Naive B cell (primary cell): ENCODE data around the gene ALDH16A1. TPM values are rescaled to one million over a fixed set of nuclear protein-coding genes. Genes with fewer than 3 reads are reported as not detected.

Experiments used
- ATAC-seq, 2 donors: fragments of 150-1000 bp; cut with Tn5 transposase; 2 replicates each; pipeline ENCODE4 v1.10.0; 2021; ENCODE audit warnings: low read depth in 2 of 2, mild to moderate bottlenecking in 2 of 2, moderate library complexity in 2 of 2
- DNase-seq: peaks from one replicate; pipeline ENCODE4 v3.0.0; 2022
- H3K27ac Mint-ChIP-seq, 6 donors: one replicate each; pipeline ENCODE4 v1.8.0; 2020 to 2022; ENCODE audit warnings: mild to moderate bottlenecking in 6 of 6, mixed read lengths in 6 of 6, moderate library complexity in 5 of 6, inconsistent platforms in 2 of 6
- H3K27me3 Mint-ChIP-seq, 3 donors: one replicate each; pipeline ENCODE4 v1.8.0; 2021 to 2022; ENCODE audit warnings: mixed read lengths in 3 of 3, mild to moderate bottlenecking in 1 of 3
- H3K36me3 Mint-ChIP-seq, 2 donors: one replicate each; pipeline ENCODE4 v1.8.0; 2020 to 2022; ENCODE audit warnings: mixed read lengths in 2 of 2, inconsistent platforms in 1 of 2, mild to moderate bottlenecking in 1 of 2
- H3K4me1 Mint-ChIP-seq, 3 donors: one replicate each; pipeline ENCODE4 v1.8.0; 2020 to 2022; ENCODE audit warnings: mixed read lengths in 3 of 3, inconsistent platforms in 1 of 3, mild to moderate bottlenecking in 1 of 3, moderate library complexity in 1 of 3
- H3K4me3 Mint-ChIP-seq, 8 donors: one replicate each; pipeline ENCODE4 v1.8.0; 2020 to 2022; ENCODE audit warnings: mild to moderate bottlenecking in 8 of 8, mixed read lengths in 8 of 8, moderate library complexity in 8 of 8, inconsistent platforms in 2 of 8
- H3K9me3 Mint-ChIP-seq, 7 donors: one replicate each; pipeline ENCODE4 v1.8.0; 2020 to 2022; ENCODE audit warnings: mixed read lengths in 7 of 7, mild to moderate bottlenecking in 5 of 7, inconsistent platforms in 2 of 7, moderate library complexity in 1 of 7
- polyA plus RNA-seq, 6 donors: library from polyadenylated mRNA; unstranded; fragments of 300-500 nt; fragmentation: Illumina TruSeq; gene quantifications; one replicate each; pipeline ENCODE4 v1.2.3, GENCODE V29; 2021; ENCODE audit warnings: low read depth in 6 of 6

ALDH16A1 gene
- polyA plus RNA-seq, 6 donors from 2014 or later, result 54.2 to 103 (median 74.6) TPM

DNA sequence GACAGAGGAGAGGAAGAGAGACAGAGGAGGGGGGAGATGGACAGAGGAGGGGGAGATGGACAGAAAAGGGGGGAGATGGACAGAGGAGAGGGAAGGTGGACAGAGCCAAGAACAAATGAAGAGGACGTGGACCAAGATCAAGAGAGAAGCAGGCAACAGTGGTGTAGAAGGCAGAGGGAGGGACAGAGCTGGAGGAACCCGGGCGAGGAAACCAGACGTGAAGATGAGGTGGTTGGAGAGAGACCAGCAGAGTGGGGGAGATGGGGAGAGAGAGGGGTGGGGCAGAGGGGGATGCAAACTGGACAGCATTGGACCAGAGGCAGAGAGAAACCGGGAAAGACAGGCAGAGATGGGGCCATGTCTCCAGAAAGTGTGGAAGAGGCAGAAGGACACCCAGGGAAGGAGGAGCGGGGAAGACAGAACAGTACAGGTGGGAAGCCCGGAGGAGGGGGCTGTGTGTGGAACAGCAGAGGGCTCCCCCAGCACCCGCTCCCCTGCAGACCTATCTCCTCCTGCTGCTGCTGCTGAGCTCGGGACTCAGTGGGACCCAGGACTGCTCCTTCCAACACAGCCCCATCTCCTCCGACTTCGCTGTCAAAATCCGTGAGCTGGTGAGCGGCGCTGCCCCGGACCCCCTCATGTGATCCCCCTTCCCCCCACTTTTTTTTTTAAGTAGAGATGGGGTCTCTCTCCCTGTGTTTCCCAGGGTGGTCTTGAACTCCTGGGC is 22.3 kb downstream of the ALDH16A1 start:
- H3K27ac Mint-ChIP-seq, result peak overlapping the region; percentile 77 to 98 (median 92)
- H3K4me3 Mint-ChIP-seq, result peak overlapping the region; percentile 70 to 96 (median 87)
- peaks cover 33 to 49% (median 46%) of the 10 kb centered on the region in 3 donors for H3K4me1 Mint-ChIP-seq
- no peak for DNase-seq
- no peaks in the 10 kb centered on the region for H3K27me3 Mint-ChIP-seq
- H3K36me3 Mint-ChIP-seq, result no peaks in the 10 kb centered on the region
- peaks cover 0 to under 1% (median 0%) of the 10 kb centered on the region in 7 donors for H3K9me3 Mint-ChIP-seq
- ATAC-seq, result no peak

GRCh38 chr19:49475995-49476880 is 23.2 kb downstream of the ALDH16A1 start:
- DNase-seq (no peak), ATAC-seq (peak; percentile 17 to 30)
- Mint-ChIP-seq H3K4me1 (peaks cover 27 to 42% (median 38%) of the 10 kb centered on the region in 3 donors), H3K27me3 (no peaks in the 10 kb centered on the region), H3K9me3 (no peaks in the 10 kb centered on the region), H3K36me3 (no peaks in the 10 kb centered on the region), H3K4me3 (peak overlapping the region in 7 of 8 donors; percentile 45 to 90 (median 74)), H3K27ac (peak overlapping the region; percentile 44 to 98 (median 89))

DNA sequence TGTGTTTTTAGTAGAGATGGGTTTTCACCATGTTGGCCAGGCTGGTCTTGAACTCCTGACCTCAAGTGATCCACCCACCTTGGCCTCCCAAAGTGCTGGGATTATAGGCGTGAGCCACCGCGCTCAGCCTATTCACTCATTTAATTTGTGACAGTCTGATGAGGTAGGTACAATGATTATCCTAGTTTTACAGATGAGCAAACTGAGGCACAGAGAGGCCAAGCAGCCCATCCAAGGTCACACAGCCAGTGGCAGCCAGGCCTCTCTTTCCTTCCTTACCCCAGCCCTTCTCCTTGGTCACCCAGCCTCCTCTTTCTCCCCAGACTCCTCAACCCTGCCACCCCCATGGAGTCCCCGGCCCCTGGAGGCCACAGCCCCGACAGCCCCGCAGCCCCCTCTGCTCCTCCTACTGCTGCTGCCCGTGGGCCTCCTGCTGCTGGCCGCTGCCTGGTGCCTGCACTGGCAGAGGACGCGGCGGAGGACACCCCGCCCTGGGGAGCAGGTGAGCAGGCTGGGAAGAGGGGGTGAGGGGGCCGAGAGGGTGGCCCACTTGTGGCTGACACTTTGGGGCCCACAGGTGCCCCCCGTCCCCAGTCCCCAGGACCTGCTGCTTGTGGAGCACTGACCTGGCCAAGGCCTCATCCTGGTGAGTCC is 27.1 kb downstream of the ALDH16A1 start:
- H3K9me3 Mint-ChIP-seq, result no peaks in the 10 kb centered on the region
- H3K27ac Mint-ChIP-seq, result no peak overlapping the region
- H3K4me1 Mint-ChIP-seq, result peaks cover 11 to 20% (median 19%) of the 10 kb centered on the region in 3 donors
- no peaks in the 10 kb centered on the region for H3K27me3 Mint-ChIP-seq
- H3K4me3 Mint-ChIP-seq, result peak overlapping the region in 1 of 8 donors; percentile 35
- no peak for DNase-seq
- ATAC-seq, result no peak
- H3K36me3 Mint-ChIP-seq, result no peaks in the 10 kb centered on the region

DNA sequence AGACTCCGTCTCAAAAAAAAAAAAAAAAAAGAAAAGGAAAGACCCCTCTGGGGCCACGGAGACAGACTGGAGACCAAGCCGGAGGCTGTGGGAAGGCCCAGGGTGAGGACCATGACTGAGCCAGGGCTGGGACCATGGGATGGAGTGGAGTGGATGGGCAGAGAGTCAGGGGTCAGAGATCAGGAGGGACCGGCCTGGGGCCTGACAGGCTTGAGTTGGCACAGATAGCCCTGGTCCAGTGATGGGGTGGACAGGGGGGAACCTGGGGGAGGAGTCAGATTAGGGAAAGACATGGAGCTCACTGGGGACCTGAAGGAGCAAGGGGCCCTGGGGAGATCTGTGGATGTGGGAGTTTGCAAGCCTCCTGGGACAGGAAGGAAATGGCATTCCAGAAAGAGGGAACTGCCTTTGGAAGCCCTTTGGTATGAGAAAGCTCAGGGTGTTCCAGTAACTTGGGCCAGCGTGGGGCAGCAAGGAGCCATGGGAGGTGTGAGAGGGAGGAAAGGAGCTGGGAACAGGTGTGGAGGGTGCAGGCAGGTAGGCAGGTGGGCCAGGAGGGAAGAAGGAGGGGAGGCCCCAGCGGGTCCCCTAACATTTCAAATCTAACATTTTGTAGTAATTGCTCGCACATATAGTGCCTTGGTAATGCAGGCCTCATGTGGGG is 28.1 kb downstream of the ALDH16A1 start:
- H3K36me3 Mint-ChIP-seq, result no peaks in the 10 kb centered on the region
- no peaks in the 10 kb centered on the region for H3K9me3 Mint-ChIP-seq
- H3K4me3 Mint-ChIP-seq, result peak overlapping the region in 1 of 8 donors; percentile 58
- H3K4me1 Mint-ChIP-seq, result peaks cover 3 to 15% (median 10%) of the 10 kb centered on the region in 3 donors
- no peaks in the 10 kb centered on the region for H3K27me3 Mint-ChIP-seq
- no peak for ATAC-seq
- H3K27ac Mint-ChIP-seq, result peak overlapping the region in 2 of 6 donors; percentile 64 to 86
- DNase-seq, result no peak

GRCh38 chr19:49486232-49486631 is 33.2 kb downstream of the ALDH16A1 start:
- H3K36me3 Mint-ChIP-seq, result peaks cover 5 to 8% of the 10 kb centered on the region in 2 donors
- peak overlapping the region in 4 of 6 donors; percentile 80 to 95 (median 90) for H3K27ac Mint-ChIP-seq
- H3K4me1 Mint-ChIP-seq, result peaks cover 16 to 38% (median 37%) of the 10 kb centered on the region in 3 donors
- DNase-seq, result no peak
- ATAC-seq, result no peak
- H3K9me3 Mint-ChIP-seq, result no peaks in the 10 kb centered on the region
- H3K4me3 Mint-ChIP-seq, result peak overlapping the region in 3 of 8 donors; percentile 6 to 82 (median 64)
- H3K27me3 Mint-ChIP-seq, result no peaks in the 10 kb centered on the region

DNA sequence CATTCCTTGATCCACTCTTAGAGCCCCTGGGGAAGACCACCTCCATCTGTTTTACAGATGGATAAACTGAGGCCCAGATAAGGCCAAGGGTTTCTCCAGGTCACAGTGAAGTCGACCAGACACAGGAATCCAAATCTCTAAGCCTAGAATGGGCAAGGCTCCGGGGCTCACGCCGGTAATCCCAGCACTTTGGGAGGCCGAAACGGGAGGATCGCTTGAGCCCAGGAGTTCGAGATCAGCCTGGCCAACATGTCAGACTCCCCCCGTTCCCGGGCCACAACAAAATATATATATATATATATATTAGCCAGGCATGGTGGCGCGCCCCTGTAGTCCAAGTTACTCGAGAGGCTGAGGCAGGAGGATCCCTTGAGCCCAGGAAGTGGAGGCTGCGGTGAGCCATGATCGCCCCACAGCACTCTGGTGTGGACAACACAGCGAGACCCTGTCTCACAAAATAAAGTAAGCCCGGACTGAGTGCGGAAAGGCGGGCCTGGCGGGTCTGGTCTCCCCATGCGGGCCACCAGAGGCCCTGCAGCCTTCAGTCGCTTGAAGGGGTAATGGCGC is 33.8 kb downstream of the ALDH16A1 start:
- no peaks in the 10 kb centered on the region for H3K9me3 Mint-ChIP-seq
- no peaks in the 10 kb centered on the region for H3K27me3 Mint-ChIP-seq
- no peak for ATAC-seq
- peak overlapping the region; percentile 85 to 99 (median 97) for H3K4me3 Mint-ChIP-seq
- H3K36me3 Mint-ChIP-seq, result peaks cover 5 to 8% of the 10 kb centered on the region in 2 donors
- peak overlapping the region; percentile 92 to 99 (median 96) for H3K27ac Mint-ChIP-seq
- H3K4me1 Mint-ChIP-seq, result peaks cover 16 to 39% (median 37%) of the 10 kb centered on the region in 3 donors
- DNase-seq, result no peak

- peak within 1 kb of the TSS; percentile 92 to 99 (median 96) for H3K27ac Mint-ChIP-seq
- H3K9me3 Mint-ChIP-seq, result no peaks in the 10 kb centered on the region
- DNase-seq, result peak; percentile 100
- peaks cover 6 to 10% of the 10 kb centered on the region in 2 donors for H3K36me3 Mint-ChIP-seq
- peak within 1 kb of the TSS; percentile 85 to 99 (median 97) for H3K4me3 Mint-ChIP-seq
- ATAC-seq, result peak; percentile 92 to 93
- no peaks in the 10 kb centered on the region for H3K27me3 Mint-ChIP-seq
- H3K4me1 Mint-ChIP-seq, result peaks cover 16 to 44% (median 37%) of the 10 kb centered on the region in 3 donors
These were observed 34.4 kb downstream of the ALDH16A1 start, which contains the start of gene RPL13A for GRCh38 chr19:49487277-49488045. Gene RPL13A (plus strand): TSS chr19:49487608. CDS start chr19:49487630, 22 bp downstream.

GRCh38 chr19:49488046-49488862 is 35.2 kb downstream of the ALDH16A1 start:
- Mint-ChIP-seq H3K27me3 (no peaks in the 10 kb centered on the region), H3K9me3 (no peaks in the 10 kb centered on the region), H3K27ac (peak overlapping the region; percentile 92 to 99 (median 96)), H3K4me1 (peaks cover 16 to 49% (median 37%) of the 10 kb centered on the region in 3 donors), H3K4me3 (peak overlapping the region; percentile 85 to 99 (median 97)), H3K36me3 (peaks cover 12 to 16% of the 10 kb centered on the region in 2 donors)
- DNase-seq (no peak), ATAC-seq (no peak)

- Mint-ChIP-seq H3K4me1 (peaks cover 16 to 49% (median 37%) of the 10 kb centered on the region in 3 donors), H3K4me3 (peak overlapping the region; percentile 85 to 99 (median 97)), H3K27ac (peak overlapping the region; percentile 80 to 97 (median 94)), H3K9me3 (no peaks in the 10 kb centered on the region), H3K36me3 (peaks cover 12 to 16% of the 10 kb centered on the region in 2 donors), H3K27me3 (no peaks in the 10 kb centered on the region)
- ATAC-seq (no peak), DNase-seq (no peak)
These were observed 36.0 kb downstream of the ALDH16A1 start for GRCh38 chr19:49488863-49489537.

- Mint-ChIP-seq H3K9me3 (no peaks in the 10 kb centered on the region), H3K4me3 (peak overlapping the region; percentile 85 to 99 (median 97)), H3K27me3 (no peaks in the 10 kb centered on the region), H3K4me1 (peaks cover 16 to 49% (median 37%) of the 10 kb centered on the region in 3 donors), H3K36me3 (peaks cover 12 to 16% of the 10 kb centered on the region in 2 donors), H3K27ac (peak overlapping the region in 4 of 6 donors; percentile 83 to 95 (median 92))
- ATAC-seq (no peak), DNase-seq (no peak)
These were observed 36.7 kb downstream of the ALDH16A1 start for GRCh38 chr19:49489601-49490167.
